Measurements from ENCODE around the gene COTL1.

Gene COTL1

DNA sequence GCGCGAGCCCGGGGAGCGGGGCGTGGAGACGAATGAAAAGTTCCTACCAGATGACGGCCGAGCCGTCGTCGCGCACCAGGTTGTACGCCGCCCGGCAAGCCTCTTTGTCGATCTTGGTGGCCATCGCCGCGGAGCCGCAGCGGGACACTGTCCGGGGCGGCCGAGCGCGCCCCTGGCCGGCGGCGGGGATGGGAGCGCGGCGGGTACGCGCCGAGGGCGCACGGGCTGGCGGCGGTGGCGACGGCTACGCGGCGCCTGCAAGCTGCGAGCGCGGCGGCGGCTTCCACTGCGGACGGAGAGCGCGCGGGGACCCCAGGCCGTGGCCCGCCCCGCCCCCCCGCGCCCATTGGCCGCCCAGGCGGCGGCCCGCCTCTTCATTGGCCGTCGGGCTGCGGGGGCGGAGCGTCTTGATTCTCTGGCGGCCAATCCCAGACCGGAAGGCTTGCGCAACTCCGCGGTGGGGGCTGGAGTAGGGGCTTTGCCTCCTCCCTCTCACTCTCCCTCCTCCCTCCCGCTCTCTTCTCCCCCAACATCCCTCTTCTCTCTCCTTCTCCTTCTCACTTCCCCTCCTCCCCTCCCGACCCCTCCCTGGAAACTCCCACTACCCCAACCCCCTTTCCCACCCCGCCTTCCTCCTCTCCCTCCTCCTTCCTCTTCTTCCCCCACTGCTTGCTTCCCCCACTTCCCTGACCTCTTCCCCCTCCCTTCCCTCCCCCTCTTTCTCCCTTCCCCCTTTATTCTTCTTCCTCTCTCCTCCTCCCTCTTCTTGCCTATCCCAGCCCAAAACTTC lies at the start of gene COTL1:
COTL1 (minus strand) TSS at position 288 of the 790 bp plus-strand sequence; CDS start at position 124, 164 bp downstream.
- Histone ChIP-seq H3K27ac (ENCODE audit: low read length) (no peak within 1 kb of the TSS), H3K27me3 (replicated peaks; ENCODE audit: insufficient read depth, low read length) (no peaks in the 10 kb centered on the region), H2AFZ (ENCODE audit: low read length) (peak within 1 kb of the TSS; percentile 42; the same call in 1 of the 2 replicates), H3K9me2 (replicated peaks; ENCODE audit: insufficient read depth, low read length) (no peaks in the 10 kb centered on the region), H4K20me1 (ENCODE audit: insufficient read depth, low read length) (no peaks in the 10 kb centered on the region), H3K9me3 (replicated peaks; ENCODE audit: insufficient read depth, low read length) (no peaks in the 10 kb centered on the region), H3F3A (ENCODE audit: insufficient read depth, low read length) (no peaks in the 10 kb centered on the region), H3K4me1 (ENCODE audit: low read length) (no peaks in the 10 kb centered on the region), H3K9ac (ENCODE audit: low read length) (no peak within 1 kb of the TSS), H3K4me2 (ENCODE audit: low read depth, low read length) (peak within 1 kb of the TSS; percentile 78), H3K36me3 (replicated peaks; ENCODE audit: insufficient read depth, low read length) (no peaks in the 10 kb centered on the region), H3K4me3 (ENCODE audit: low read length) (peak within 1 kb of the TSS; percentile 61), H3K79me2 (ENCODE audit: low read length) (no peaks in the 10 kb centered on the region)
- TF ChIP-seq CTCF (IDR thresholded peaks at IDR 0.05; ENCODE audit: low read length) (no peak), EZH2 (optimal IDR thresholded peaks at IDR 0.05; ENCODE audit: low read depth, low read length) (no peak), EZH2phosphoT487 (IDR thresholded peaks at IDR 0.05; ENCODE audit: low read length) (no peak)
- DNase-seq, result peak; percentile 75

GRCh38 chr16:84665843-84666242 lies 48.0 kb upstream of the COTL1 start:
- no peaks in the 10 kb centered on the region for H3K36me3 ChIP-seq (replicated peaks; ENCODE audit: insufficient read depth, low read length)
- no peaks in the 10 kb centered on the region for H3K9me2 ChIP-seq (replicated peaks; ENCODE audit: insufficient read depth, low read length)
- H3K79me2 ChIP-seq (ENCODE audit: low read length), result no peaks in the 10 kb centered on the region
- H3K27me3 ChIP-seq (replicated peaks; ENCODE audit: insufficient read depth, low read length), result no peaks in the 10 kb centered on the region
- no peaks in the 10 kb centered on the region for H3K9me3 ChIP-seq (replicated peaks; ENCODE audit: insufficient read depth, low read length)
- no peak for DNase-seq
- H4K20me1 ChIP-seq (ENCODE audit: insufficient read depth, low read length), result no peaks in the 10 kb centered on the region
- peaks cover 12% of the 10 kb centered on the region; the same call in 1 of the 2 replicates for H3K4me1 ChIP-seq (ENCODE audit: low read length)
- no peak overlapping the region for H3K4me2 ChIP-seq (ENCODE audit: low read depth, low read length)
- no peak overlapping the region for H3K4me3 ChIP-seq (ENCODE audit: low read length)
- TF ChIP-seq EZH2 (optimal IDR thresholded peaks at IDR 0.05; ENCODE audit: low read depth, low read length), result no peak
- TF ChIP-seq CTCF (IDR thresholded peaks at IDR 0.05; ENCODE audit: low read length), result no peak
- TF ChIP-seq EZH2phosphoT487 (IDR thresholded peaks at IDR 0.05; ENCODE audit: low read length), result no peak
- no peak overlapping the region for H3K9ac ChIP-seq (ENCODE audit: low read length)
- no peak overlapping the region for H3K27ac ChIP-seq (ENCODE audit: low read length)
- H2AFZ ChIP-seq (ENCODE audit: low read length), result no peak overlapping the region
- no peaks in the 10 kb centered on the region for H3F3A ChIP-seq (ENCODE audit: insufficient read depth, low read length)

DNA sequence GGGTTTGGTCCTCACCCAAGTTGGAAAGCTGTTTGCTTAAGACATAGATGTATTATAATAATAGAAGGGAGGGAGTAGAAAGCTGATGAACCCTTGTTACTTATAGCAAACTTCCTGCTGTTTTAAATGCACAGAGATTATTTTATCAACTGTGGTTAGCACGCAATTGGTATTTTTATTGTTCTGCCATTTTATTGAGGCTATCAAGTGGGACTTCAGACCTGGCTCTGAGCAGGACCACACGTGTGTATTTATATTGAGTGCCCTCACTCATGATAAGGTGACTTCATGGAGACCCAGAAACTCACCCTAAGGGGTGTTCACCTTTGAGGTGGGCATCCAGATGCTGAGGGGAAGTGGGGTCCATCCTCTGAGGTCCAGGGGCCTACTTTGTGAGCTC lies 47.5 kb upstream of the COTL1 start:
- peaks cover 12% of the 10 kb centered on the region; the same call in 1 of the 2 replicates for H3K4me1 ChIP-seq (ENCODE audit: low read length)
- H3K27me3 ChIP-seq (replicated peaks; ENCODE audit: insufficient read depth, low read length), result no peaks in the 10 kb centered on the region
- no peak overlapping the region for H3K9ac ChIP-seq (ENCODE audit: low read length)
- no peak overlapping the region for H2AFZ ChIP-seq (ENCODE audit: low read length)
- DNase-seq, result no peak
- H3K9me3 ChIP-seq (replicated peaks; ENCODE audit: insufficient read depth, low read length), result no peaks in the 10 kb centered on the region
- no peak for TF ChIP-seq EZH2 (optimal IDR thresholded peaks at IDR 0.05; ENCODE audit: low read depth, low read length)
- H3K36me3 ChIP-seq (replicated peaks; ENCODE audit: insufficient read depth, low read length), result no peaks in the 10 kb centered on the region
- no peaks in the 10 kb centered on the region for H3K9me2 ChIP-seq (replicated peaks; ENCODE audit: insufficient read depth, low read length)
- no peaks in the 10 kb centered on the region for H4K20me1 ChIP-seq (ENCODE audit: insufficient read depth, low read length)
- H3K79me2 ChIP-seq (ENCODE audit: low read length), result no peaks in the 10 kb centered on the region
- no peak overlapping the region for H3K4me2 ChIP-seq (ENCODE audit: low read depth, low read length)
- H3K27ac ChIP-seq (ENCODE audit: low read length), result no peak overlapping the region
- H3K4me3 ChIP-seq (ENCODE audit: low read length), result no peak overlapping the region
- H3F3A ChIP-seq (ENCODE audit: insufficient read depth, low read length), result no peaks in the 10 kb centered on the region
